Suprapubic skin (tissue), 3 donors: ENCODE results near the gene TSEN54.

Experiments
- POLR2AphosphoS5 ChIP-seq, 3 donors: sonication (generic); formaldehyde crosslinking; IDR thresholded peaks; one replicate each; pipeline ENCODE4 v1.6.1; 2017; ENCODE audit warnings: antibody characterized with exemption in 3 of 3
- TF ChIP-seq, protein P1 (sequence below), 2 donors: fragments of 200-600 bp in 1 of 2; fragments of 450-650 bp in 1 of 2; sonication (generic) in 1 of 2; IDR thresholded peaks; one replicate each; pipeline ENCODE4 v1.5.1; 2016 to 2019; ENCODE audit warnings: antibody characterized with exemption in 2 of 2, mild to moderate bottlenecking in 1 of 2, moderate library complexity in 1 of 2

GRCh38 chr17:75509528-75510258 lies 6.6 kb upstream of the TSEN54 start:
- TF ChIP-seq, protein P1, sequence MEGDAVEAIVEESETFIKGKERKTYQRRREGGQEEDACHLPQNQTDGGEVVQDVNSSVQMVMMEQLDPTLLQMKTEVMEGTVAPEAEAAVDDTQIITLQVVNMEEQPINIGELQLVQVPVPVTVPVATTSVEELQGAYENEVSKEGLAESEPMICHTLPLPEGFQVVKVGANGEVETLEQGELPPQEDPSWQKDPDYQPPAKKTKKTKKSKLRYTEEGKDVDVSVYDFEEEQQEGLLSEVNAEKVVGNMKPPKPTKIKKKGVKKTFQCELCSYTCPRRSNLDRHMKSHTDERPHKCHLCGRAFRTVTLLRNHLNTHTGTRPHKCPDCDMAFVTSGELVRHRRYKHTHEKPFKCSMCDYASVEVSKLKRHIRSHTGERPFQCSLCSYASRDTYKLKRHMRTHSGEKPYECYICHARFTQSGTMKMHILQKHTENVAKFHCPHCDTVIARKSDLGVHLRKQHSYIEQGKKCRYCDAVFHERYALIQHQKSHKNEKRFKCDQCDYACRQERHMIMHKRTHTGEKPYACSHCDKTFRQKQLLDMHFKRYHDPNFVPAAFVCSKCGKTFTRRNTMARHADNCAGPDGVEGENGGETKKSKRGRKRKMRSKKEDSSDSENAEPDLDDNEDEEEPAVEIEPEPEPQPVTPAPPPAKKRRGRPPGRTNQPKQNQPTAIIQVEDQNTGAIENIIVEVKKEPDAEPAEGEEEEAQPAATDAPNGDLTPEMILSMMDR (IDR thresholded peaks at IDR 0.05): no peak
- peak in 1 of 3 donors; percentile 12 for TF ChIP-seq POLR2AphosphoS5 (IDR thresholded peaks at IDR 0.05)
